Stimulated activated effector memory CD8-positive, alpha-beta T cell treated with anti-CD3 and anti-CD28 coated beads, Interleukin-12 subunit alpha, Interleukin-12 subunit beta, amount 100 ng/mL, for 72 hours (primary cell): ENCODE measurements around the gene HMGB3.
"Not testable (repeated sequence)": the region's sequence is repeated elsewhere in the genome, so short reads cannot be mapped to it uniquely, and the experiment has no call there.

Source experiments
- ATAC-seq: fragments of 150-1000 bp; cut with Tn5 transposase; 2 replicates; pipeline ENCODE4 v1.10.0; 2021
- DNase-seq, 2 donors: peaks; one replicate each; pipeline ENCODE4 v3.0.0; 2021 to 2022; ENCODE audit warnings: low spot score in 2 of 2
- H3K27ac Mint-ChIP-seq: one replicate; pipeline ENCODE4 v1.8.0; 2022; ENCODE audit warnings: mild to moderate bottlenecking, mixed read lengths
- H3K36me3 Mint-ChIP-seq: one replicate; pipeline ENCODE4 v1.8.0; 2022; ENCODE audit warnings: mild to moderate bottlenecking, mixed read lengths
- H3K4me1 Mint-ChIP-seq: one replicate; pipeline ENCODE4 v1.8.0; 2022; ENCODE audit warnings: mixed read lengths
- H3K4me3 Mint-ChIP-seq: one replicate; pipeline ENCODE4 v1.8.0; 2022; ENCODE audit warnings: mild to moderate bottlenecking, mixed read lengths
- H3K9me3 Mint-ChIP-seq: one replicate; pipeline ENCODE4 v1.8.0; 2022; ENCODE audit warnings: mixed read lengths

Gene HMGB3

DNA sequence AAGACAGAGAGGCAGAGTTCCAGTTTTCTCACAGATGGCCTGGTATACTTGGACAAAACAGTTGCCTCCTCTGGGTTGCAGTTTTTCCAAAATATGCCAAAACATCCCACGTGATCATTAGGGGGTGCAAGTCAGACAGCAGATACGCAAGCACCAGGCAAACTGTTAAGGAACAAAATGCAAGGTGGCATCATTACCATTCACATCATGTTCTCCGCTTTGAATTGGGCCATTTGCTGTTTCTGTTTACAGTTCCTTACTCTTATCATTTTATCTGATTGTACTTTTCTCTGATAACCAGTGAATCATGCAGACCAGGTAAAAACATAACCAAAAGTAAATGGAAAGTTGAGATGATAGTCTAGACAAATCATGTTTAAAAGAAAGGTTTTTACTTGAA, 16.4 kb upstream of the HMGB3 start:
- no peak overlapping the region for H3K27ac Mint-ChIP-seq
- H3K9me3 Mint-ChIP-seq, result no peaks in the 10 kb centered on the region
- DNase-seq (no peak), ATAC-seq (no peak)
- no peaks in the 10 kb centered on the region for H3K4me1 Mint-ChIP-seq
- H3K36me3 Mint-ChIP-seq, result no peaks in the 10 kb centered on the region
- H3K4me3 Mint-ChIP-seq, result no peak overlapping the region

DNA sequence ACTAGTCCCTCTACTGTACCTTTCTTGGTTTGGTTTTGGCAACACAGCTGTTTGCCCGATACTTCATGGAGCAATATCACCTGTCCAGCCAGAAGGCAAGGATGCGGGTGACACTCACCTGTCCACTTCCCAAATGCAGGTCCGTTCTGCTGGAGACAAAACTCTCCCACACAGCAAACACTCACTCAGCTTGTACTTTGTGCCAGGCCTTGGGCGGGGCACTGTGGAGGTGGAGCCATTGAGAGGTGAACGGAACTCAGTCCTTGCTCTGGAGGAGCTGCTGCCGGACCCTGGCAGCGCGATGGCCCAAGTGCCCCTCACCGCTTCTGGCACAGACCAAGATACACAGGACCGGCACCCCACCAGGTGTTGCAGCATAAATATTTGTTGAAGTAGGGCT, 15.3 kb upstream of the HMGB3 start:
- no peaks in the 10 kb centered on the region for H3K4me1 Mint-ChIP-seq
- H3K27ac Mint-ChIP-seq, result no peak overlapping the region
- H3K9me3 Mint-ChIP-seq, result no peaks in the 10 kb centered on the region
- no peak for DNase-seq
- no peak overlapping the region for H3K4me3 Mint-ChIP-seq
- no peak for ATAC-seq
- no peaks in the 10 kb centered on the region for H3K36me3 Mint-ChIP-seq

DNA sequence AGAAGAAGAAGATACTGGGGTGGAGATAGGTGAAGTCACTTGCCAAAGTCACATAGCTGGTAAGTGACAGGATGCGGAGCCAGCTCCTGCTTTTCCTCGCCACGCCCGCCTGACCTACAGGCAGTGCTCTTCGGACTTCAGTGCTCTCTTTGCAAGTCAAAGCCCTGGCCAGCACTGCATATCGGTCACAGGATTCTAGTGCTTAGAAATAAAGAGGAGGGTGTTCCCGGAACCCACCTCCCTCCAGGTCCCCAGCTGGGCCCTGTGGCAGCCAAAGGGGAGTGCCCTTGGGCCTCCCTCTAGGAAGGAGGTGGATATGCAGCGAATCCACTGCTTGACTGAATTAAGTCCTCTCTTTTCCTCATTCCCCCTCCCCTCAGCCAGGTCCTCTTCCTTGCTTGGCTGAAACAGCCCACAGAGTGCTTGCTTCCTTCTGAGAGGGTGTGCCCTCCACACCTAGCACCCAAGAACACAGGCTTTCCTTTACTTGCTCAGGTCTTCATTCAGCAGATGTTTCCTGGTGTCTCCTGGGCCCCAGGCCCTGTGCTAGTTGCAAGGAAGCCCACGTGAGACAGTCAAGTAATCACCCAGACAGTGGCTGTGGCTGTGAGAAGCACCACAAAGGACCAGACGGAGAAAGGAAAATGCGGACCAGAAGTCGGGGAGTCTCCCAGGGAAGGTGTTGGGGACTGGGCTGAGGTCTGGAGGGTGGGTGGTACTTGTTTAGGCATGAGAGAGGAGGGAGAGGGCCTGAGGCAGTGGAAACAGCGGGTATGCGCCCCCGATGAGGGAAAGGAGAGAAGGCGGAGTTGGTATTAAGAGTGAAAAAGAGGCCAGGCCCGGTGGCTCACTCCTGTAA, 14.0 kb upstream of the HMGB3 start:
- DNase-seq (no peak), ATAC-seq (no peak)
- no peak overlapping the region for H3K27ac Mint-ChIP-seq
- no peaks in the 10 kb centered on the region for H3K9me3 Mint-ChIP-seq
- no peak overlapping the region for H3K4me3 Mint-ChIP-seq
- H3K36me3 Mint-ChIP-seq, result no peaks in the 10 kb centered on the region
- no peaks in the 10 kb centered on the region for H3K4me1 Mint-ChIP-seq

DNA sequence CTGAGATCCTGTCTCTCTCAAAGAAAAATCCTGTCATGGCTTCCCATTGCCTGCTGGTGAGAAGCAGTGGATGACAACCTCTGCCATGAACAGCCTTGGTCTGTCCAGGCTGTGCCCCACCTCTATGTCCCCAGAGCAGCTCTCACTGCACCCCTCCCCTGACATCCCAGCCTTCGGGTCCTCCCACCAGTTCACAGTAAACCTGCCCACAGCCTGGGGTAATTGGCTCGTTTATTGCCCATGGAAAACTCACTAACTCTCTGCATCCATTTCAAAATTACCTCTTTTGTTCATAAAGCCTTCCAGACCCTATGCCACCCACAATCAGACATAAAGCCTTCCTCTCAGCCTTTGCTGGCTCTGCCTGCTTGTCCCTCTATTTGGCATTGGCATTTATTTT, 10.7 kb upstream of the HMGB3 start:
- Mint-ChIP-seq H3K27ac (no peak overlapping the region), H3K4me1 (no peaks in the 10 kb centered on the region), H3K4me3 (no peak overlapping the region), H3K36me3 (no peaks in the 10 kb centered on the region), H3K9me3 (no peaks in the 10 kb centered on the region)
- no peak for ATAC-seq
- no peak for DNase-seq

DNA sequence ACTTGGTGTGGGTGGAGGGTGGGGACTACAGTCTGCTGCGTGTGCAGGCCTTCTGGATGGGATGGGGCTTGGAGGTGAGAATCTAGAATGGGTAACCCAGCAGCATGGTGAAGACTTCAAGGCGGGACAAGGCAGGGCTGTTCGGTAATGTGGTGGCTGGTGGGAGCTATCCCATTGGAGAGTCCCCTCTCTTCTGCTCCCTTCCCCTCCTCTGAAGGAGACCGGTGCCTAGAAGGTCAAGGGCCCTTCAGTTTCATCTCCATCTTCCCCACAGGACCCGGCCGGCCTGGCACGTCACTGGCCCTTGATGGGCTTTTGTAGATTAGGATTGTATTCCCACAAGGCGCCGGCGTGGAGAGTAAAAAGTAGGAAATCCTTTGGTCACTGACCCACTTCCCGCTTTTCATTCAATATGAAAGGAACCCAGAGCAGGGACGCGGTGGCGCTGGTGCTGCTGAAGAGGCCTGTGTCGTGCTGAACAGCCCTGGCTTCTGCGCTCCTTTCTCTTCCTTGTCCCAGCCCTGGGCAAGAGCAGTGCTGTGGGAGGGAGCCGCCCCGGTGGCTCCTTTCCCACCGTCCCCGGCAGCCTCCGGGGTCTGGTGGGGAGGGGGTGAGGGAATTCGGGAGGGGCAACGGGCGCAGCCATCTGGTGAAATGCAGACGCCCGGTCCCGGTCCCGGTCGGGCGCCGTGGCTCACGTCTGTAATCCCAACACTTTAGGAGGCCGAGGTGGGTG, 7.3 kb upstream of the HMGB3 start:
- Mint-ChIP-seq H3K4me3 (no peak overlapping the region), H3K4me1 (no peaks in the 10 kb centered on the region), H3K9me3 (no peaks in the 10 kb centered on the region), H3K27ac (no peak overlapping the region), H3K36me3 (no peaks in the 10 kb centered on the region)
- ATAC-seq, result no peak
- no peak for DNase-seq

DNA sequence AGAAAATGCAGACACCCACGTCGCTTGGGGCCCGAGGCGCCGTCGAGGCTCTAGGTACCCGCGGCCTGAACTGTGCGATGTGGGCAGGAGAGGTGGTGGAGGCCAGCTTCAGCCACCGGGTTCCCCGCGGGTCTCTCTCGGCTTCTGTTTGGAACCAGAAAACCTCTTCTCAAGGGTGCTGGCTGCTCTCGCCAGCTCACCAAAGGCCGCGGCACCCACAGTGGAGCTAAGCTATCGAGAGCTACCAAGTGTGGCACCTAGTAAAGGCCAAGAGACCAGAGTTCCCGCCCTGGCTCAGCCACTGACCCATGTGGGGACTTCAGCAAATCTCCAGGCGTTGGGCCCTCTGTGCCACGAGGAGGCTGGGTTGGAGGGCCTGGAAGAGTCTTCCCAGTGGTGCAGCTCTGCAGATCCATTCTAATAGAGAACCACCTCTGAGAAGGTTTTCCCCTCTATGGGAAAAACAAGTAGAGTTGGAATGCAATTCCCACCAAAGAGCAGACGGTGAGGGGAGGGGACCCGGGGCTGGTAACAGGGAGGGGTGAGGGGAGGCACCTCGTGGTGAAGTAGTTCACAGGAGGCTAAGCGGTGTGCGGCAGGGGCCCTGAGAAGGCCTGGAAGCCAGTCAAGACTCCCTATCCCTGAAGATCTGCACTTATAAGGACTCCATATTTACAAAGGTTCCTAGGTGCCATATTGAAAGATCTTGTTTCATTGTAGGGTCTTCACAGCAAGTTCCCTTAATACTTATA, 5.5 kb upstream of the HMGB3 start:
- Mint-ChIP-seq H3K4me1 (no peaks in the 10 kb centered on the region), H3K27ac (no peak overlapping the region), H3K36me3 (no peaks in the 10 kb centered on the region), H3K4me3 (no peak overlapping the region), H3K9me3 (no peaks in the 10 kb centered on the region)
- ATAC-seq, result no peak
- DNase-seq, result no peak

DNA sequence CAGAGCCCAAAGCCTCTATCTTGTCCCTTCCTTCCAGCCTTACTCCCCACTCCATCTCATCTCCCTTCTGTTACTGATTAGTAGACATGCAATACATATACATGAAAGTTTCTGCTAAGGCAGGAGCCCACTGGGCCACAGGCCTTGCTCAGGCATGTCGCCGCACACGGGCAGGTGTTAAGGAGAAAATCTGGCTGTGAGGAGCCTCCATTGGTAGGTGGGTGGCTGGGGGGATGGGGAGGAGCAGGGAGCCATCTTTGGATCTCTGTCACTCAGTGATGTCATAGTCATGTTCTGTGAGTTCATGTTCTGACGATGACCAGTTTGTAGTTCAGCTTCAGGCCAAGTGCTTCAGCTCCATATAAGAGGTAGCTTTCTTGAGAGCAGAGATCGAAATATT, 2.9 kb upstream of the HMGB3 start:
- ATAC-seq (no peak), DNase-seq (no peak)
- no peaks in the 10 kb centered on the region for H3K36me3 Mint-ChIP-seq
- no peaks in the 10 kb centered on the region for H3K9me3 Mint-ChIP-seq
- no peak overlapping the region for H3K4me3 Mint-ChIP-seq
- peaks cover 4% of the 10 kb centered on the region for H3K4me1 Mint-ChIP-seq
- no peak overlapping the region for H3K27ac Mint-ChIP-seq

DNA sequence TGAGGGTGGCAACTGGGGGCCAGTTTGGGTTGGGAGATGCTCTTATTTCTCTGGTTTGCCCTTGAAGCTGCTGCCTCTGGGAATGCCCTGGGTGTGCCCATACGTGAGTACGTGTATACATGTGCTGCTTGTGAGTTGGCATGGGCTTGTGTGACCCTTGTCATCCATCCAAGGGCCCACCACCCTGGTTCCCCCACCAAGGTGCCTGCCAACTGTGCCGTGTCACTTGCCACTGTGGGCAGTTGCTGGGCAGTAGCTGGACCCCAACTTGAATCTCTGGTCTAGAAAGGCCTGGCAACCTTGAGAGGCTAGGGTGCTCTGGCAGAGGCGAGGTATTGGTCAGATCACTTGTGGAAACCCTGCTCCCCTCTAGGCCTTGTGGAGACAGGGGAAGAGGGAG, 2.4 kb upstream of the HMGB3 start:
- peaks cover 4% of the 10 kb centered on the region for H3K4me1 Mint-ChIP-seq
- ATAC-seq, result no peak

DNA sequence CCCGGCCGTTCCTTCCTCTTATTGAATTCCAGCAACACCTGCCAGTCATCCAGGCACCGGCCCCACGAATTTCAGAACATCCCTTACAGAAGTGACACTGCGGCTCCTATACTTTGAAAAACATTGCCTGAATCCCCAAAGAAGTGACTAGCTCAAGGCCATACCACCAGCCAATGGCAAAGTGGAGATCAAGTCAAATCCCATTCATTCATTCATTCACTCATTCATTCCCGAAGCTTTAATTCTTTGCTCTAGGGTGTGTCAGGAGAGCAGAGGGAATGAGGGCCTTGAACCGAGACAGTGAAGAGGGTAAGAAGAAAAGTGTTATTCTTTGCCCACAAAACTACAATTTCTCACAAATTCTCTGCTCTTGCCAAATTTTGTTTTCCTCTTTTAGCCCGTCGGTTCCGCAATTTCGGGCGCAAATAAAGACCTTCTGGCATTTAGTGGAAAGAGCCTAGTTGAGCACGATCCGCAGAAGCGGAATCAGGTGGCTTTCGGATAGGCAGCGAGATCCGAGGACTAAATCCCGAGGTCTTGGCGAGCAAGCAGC, 824 bp upstream of the HMGB3 start:
- Mint-ChIP-seq H3K27ac (no peak overlapping the region), H3K4me3 (peak overlapping the region; percentile 56), H3K36me3 (peaks cover 12% of the 10 kb centered on the region), H3K4me1 (peaks cover 4% of the 10 kb centered on the region), H3K9me3 (no peaks in the 10 kb centered on the region)
- DNase-seq (no peak), ATAC-seq (no peak)

More for the DNA sequence above, 2.4 kb upstream of the HMGB3 start:
- DNase-seq, result no peak
- no peaks in the 10 kb centered on the region for H3K9me3 Mint-ChIP-seq
- peaks cover 1% of the 10 kb centered on the region for H3K36me3 Mint-ChIP-seq
- no peak overlapping the region for H3K4me3 Mint-ChIP-seq
- H3K27ac Mint-ChIP-seq, result no peak overlapping the region

DNA sequence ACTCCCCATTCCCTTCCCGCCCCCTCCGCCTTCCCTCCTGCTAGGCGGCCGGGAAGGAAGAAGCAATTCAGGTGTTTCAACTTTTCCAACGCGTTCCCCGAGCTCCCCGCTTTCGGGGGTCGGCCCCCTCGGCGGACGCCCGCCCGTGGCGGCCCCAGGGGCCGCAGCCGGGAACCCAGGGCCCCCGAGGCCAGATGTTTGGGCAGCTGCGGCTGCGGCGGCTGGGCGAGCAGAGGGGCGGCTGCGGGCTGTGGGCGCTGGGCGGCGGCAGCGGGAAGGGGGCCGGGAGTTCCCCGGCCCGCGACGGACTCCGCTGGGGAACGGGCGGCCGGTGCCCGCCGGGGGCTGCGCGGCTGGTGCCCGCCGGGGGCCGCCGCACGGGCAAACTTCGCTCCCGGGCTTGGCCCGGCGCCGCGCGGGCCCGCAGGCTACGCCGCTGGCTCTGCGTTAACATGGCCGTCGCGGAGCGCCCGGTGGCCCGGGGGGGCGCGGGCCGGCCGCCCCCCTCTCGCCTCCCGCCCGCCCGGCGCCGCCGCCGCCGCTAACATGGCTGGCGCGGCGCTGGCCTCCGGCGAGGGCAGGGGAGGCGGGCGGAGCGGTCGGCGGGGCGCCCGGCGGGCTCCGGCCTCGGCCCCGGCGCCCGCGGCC, 510 bp downstream of the HMGB3 start:
- Mint-ChIP-seq H3K27ac (no peak overlapping the region), H3K36me3 (peaks cover 17% of the 10 kb centered on the region), H3K4me3 (peak overlapping the region; percentile 56), H3K4me1 (peaks cover 4% of the 10 kb centered on the region), H3K9me3 (no peaks in the 10 kb centered on the region)
- DNase-seq (peak; percentile 4 to 47), ATAC-seq (peak; percentile 12)

DNA sequence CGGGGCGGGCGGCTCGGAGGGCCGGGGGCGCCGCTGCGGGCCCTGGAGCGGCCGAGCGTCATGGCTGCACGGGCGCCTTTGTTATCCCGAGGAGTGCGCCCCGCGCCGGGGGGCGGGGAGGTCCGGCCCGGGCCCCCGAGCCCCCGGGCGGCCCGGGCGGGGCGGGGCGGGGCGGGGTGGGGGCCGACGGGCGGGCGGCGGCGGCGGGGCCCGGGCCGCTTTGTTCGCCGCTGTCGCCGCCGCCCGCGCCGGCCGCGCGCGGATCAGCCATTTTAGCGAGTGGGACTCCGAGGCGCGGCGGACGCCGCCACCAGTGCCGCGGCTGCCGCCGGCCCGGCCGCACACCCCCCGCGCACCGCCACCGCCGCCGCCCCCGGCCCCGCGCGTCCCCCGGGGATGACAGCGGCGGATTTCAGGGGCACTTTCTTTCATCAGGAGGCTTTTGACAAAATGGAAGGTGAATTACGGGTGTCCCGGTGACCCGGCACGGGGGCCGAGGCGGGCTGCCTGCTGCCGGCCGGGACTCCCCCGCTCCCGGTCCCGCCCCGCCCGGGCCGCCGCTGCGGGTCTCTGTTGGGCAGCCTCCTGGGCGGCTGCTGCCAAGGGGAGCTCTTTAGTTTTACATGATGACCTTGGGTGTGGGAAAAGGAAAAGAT, 1.2 kb downstream of the HMGB3 start:
- peaks cover 4% of the 10 kb centered on the region for H3K4me1 Mint-ChIP-seq
- H3K9me3 Mint-ChIP-seq, result no peaks in the 10 kb centered on the region
- peak overlapping the region; percentile 56 for H3K27ac Mint-ChIP-seq
- peak overlapping the region; percentile 60 for H3K4me3 Mint-ChIP-seq
- ATAC-seq (no peak), DNase-seq (peak in 1 of 2 donors; percentile 50)
- peaks cover 17% of the 10 kb centered on the region for H3K36me3 Mint-ChIP-seq

DNA sequence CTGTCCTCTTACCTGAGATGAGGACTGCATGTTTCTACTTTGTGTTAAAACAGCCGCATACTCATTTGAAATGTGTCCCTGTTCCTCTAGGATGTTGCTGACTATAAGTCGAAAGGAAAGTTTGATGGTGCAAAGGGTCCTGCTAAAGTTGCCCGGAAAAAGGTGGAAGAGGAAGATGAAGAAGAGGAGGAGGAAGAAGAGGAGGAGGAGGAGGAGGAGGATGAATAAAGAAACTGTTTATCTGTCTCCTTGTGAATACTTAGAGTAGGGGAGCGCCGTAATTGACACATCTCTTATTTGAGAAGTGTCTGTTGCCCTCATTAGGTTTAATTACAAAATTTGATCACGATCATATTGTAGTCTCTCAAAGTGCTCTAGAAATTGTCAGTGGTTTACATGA, 4.6 kb downstream of the HMGB3 start:
- not testable (repeated sequence) for H3K27ac Mint-ChIP-seq, H3K9me3 Mint-ChIP-seq, ATAC-seq, H3K4me1 Mint-ChIP-seq, H3K4me3 Mint-ChIP-seq, DNase-seq
- H3K36me3 Mint-ChIP-seq, result peaks cover 17% of the 10 kb centered on the region

DNA sequence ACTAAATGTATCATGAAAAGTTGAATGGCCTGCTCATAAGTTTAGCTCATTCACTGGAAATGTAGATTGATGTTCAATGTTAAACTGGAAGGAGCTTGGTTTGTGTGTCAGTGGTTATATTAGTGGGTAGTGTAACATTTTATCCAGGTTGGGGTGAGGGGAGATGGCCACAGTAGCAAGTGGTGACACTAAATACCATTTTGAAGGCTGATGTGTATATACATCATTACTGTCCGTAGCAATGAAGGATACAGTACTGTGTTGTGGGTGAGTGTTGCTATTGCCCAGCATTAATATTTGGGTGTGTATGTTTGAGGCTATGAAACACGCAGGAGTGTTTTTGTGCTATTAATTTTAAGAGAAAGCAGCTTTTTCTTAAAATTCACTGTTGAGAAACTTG, 6.3 kb downstream of the HMGB3 start:
- peaks cover 4% of the 10 kb centered on the region for H3K4me1 Mint-ChIP-seq
- no peak overlapping the region for H3K4me3 Mint-ChIP-seq
- peaks cover 17% of the 10 kb centered on the region for H3K36me3 Mint-ChIP-seq
- H3K9me3 Mint-ChIP-seq, result no peaks in the 10 kb centered on the region
- ATAC-seq, result no peak
- no peak for DNase-seq
- H3K27ac Mint-ChIP-seq, result no peak overlapping the region

DNA sequence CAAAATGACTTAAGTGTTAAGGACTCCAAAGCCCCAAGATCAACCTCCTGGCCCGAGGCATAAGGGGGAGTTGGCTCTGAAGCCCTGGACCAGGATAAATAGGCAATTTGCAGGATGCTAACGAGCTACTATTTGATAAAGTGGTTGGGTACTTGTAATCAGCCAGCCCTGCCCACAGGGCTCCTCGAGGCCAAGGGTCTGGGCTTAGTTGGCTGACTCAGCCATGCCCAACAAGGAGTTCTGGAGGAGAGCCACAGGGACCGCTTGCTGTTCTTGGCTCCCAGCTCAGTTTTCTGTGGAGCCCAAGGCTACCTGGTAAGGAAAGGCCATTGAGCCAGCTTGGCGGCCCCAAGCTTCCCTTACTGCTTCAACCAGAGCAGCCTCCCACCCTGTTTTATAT, 7.8 kb downstream of the HMGB3 start:
- H3K36me3 Mint-ChIP-seq, result peaks cover 13% of the 10 kb centered on the region
- no peak for ATAC-seq
- H3K9me3 Mint-ChIP-seq, result no peaks in the 10 kb centered on the region
- no peak for DNase-seq
- no peak overlapping the region for H3K27ac Mint-ChIP-seq
- H3K4me3 Mint-ChIP-seq, result no peak overlapping the region
- H3K4me1 Mint-ChIP-seq, result no peaks in the 10 kb centered on the region
